Stimulated activated naive CD8-positive, alpha-beta T cell treated with anti-CD3 and anti-CD28 coated beads, Interleukin-15, amount 100 ng/mL, for 72 hours (primary cell): ENCODE measurements around the gene GRIK5.

Experiments
- ATAC-seq: fragments of 150-1000 bp; cut with Tn5 transposase; 2 replicates; pipeline ENCODE4 v1.10.0; 2021; ENCODE audit warnings: mild to moderate bottlenecking, moderate library complexity
- DNase-seq, 2 donors: peaks; one replicate each; pipeline ENCODE4 v3.0.0; 2021 to 2022
- H3K27ac Mint-ChIP-seq, 2 donors: one replicate each; pipeline ENCODE4 v1.8.0; 2022; ENCODE audit warnings: mild to moderate bottlenecking in 2 of 2, mixed read lengths in 2 of 2, moderate library complexity in 2 of 2
- H3K27me3 Mint-ChIP-seq: one replicate; pipeline ENCODE4 v1.8.0; 2022; ENCODE audit warnings: mixed read lengths
- H3K4me1 Mint-ChIP-seq: one replicate; pipeline ENCODE4 v1.8.0; 2022; ENCODE audit warnings: mild to moderate bottlenecking, mixed read lengths
- H3K4me3 Mint-ChIP-seq, 2 donors: one replicate each; pipeline ENCODE4 v1.8.0; 2022; ENCODE audit warnings: mild to moderate bottlenecking in 2 of 2, mixed read lengths in 2 of 2, moderate library complexity in 1 of 2
- H3K9me3 Mint-ChIP-seq, 2 donors: one replicate each; pipeline ENCODE4 v1.8.0; 2022; ENCODE audit warnings: mixed read lengths in 2 of 2

GRIK5 gene

GRCh38 chr19:41957161-41957837, 112.7 kb downstream of the GRIK5 start:
- ATAC-seq = no peak
- Mint-ChIP-seq H3K27ac (peak overlapping the region in 1 of 2 donors; percentile 81), H3K27me3 (no peaks in the 10 kb centered on the region), H3K4me3 (peak overlapping the region in 1 of 2 donors; percentile 96), H3K9me3 (no peaks in the 10 kb centered on the region), H3K4me1 (peaks cover 40% of the 10 kb centered on the region)
- no peak for DNase-seq

- ATAC-seq = no peak
- no peaks in the 10 kb centered on the region for H3K27me3 Mint-ChIP-seq
- H3K27ac Mint-ChIP-seq = no peak overlapping the region
- peaks cover 47% of the 10 kb centered on the region for H3K4me1 Mint-ChIP-seq
- no peak for DNase-seq
- no peaks in the 10 kb centered on the region for H3K9me3 Mint-ChIP-seq
- H3K4me3 Mint-ChIP-seq = no peak overlapping the region
Measured at GRCh38 chr19:41956621-41957020, 113.4 kb downstream of the GRIK5 start.

- H3K4me1 Mint-ChIP-seq = peaks cover 55% of the 10 kb centered on the region
- ATAC-seq (no peak), DNase-seq (no peak)
- H3K27me3 Mint-ChIP-seq = no peaks in the 10 kb centered on the region
- no peak overlapping the region for H3K27ac Mint-ChIP-seq
- H3K9me3 Mint-ChIP-seq = no peaks in the 10 kb centered on the region
- no peak overlapping the region for H3K4me3 Mint-ChIP-seq
Measured at GRCh38 chr19:41955521-41955920, 114.5 kb downstream of the GRIK5 start.

GRCh38 chr19:41951686-41952172, 118.3 kb downstream of the GRIK5 start:
- no peaks in the 10 kb centered on the region for H3K27me3 Mint-ChIP-seq
- no peaks in the 10 kb centered on the region for H3K9me3 Mint-ChIP-seq
- ATAC-seq = peak; percentile 89
- peaks cover 56% of the 10 kb centered on the region for H3K4me1 Mint-ChIP-seq
- DNase-seq = peak; percentile 83 to 87
- peak overlapping the region; percentile 90 to 92 for H3K27ac Mint-ChIP-seq
- peak overlapping the region; percentile 70 to 82 for H3K4me3 Mint-ChIP-seq
